CD14-positive monocyte (primary cell): Measurements from ENCODE around the gene PLXDC1. TPM values are rescaled to one million over a fixed set of nuclear protein-coding genes. Genes with fewer than 3 reads are reported as not detected.

Experiments
- DNase-seq, 3 donors: peaks; one replicate each; pipeline ENCODE4 v3.0.0-alpha.2; 2011 to 2022
- H2AFZ ChIP-seq: 2 replicates; pipeline ENCODE4 v1.6.0; 2012; ENCODE audit warnings: mild to moderate bottlenecking, low read depth, low read length, inconsistent platforms; ENCODE audit not compliant: insufficient read depth, poor library complexity, severe bottlenecking
- H3K27ac ChIP-seq, 2 donors: 1 replicate in 1 of 2; 2 replicates in 1 of 2; pipeline ENCODE4 v1.5.1; 2012 to 2013; ENCODE audit warnings: low read length in 2 of 2, control low read depth in 1 of 2, inconsistent platforms in 1 of 2, low read depth in 1 of 2, mild to moderate bottlenecking in 1 of 2
- H3K27me3 ChIP-seq, 2 donors: one replicate each; pipeline versions ENCODE4 v1.6.0 to v1.6.1; 2011 to 2013; ENCODE audit warnings: low read length in 2 of 2; ENCODE audit not compliant: control insufficient read depth in 2 of 2, insufficient read depth in 2 of 2
- H3K36me3 ChIP-seq, 2 donors: replicated peaks in 1 of 2; 1 replicate in 1 of 2; 2 replicates in 1 of 2; pipeline versions ENCODE4 v1.5.1 to v1.6.1; 2012 to 2013; ENCODE audit warnings: low read length in 2 of 2, control low read depth in 1 of 2, inconsistent platforms in 1 of 2, mild to moderate bottlenecking in 1 of 2; ENCODE audit not compliant: insufficient read depth in 2 of 2, control insufficient read depth in 1 of 2
- H3K4me1 ChIP-seq, 2 donors: 1 replicate in 1 of 2; 2 replicates in 1 of 2; pipeline versions ENCODE4 v1.5.1 to v1.6.1; 2012 to 2013; ENCODE audit warnings: low read length in 2 of 2, control low read depth in 1 of 2, inconsistent platforms in 1 of 2, mild to moderate bottlenecking in 1 of 2, moderate library complexity in 1 of 2; ENCODE audit not compliant: insufficient read depth in 2 of 2, control insufficient read depth in 1 of 2
- H3K4me2 ChIP-seq: replicated peaks from 2 replicates; pipeline ENCODE3; 2012; ENCODE audit warnings: low read length, moderate library complexity, mild to moderate bottlenecking; ENCODE audit not compliant: poor library complexity, severe bottlenecking; ENCODE audit errors: extremely low read depth
- H3K4me3 ChIP-seq, 3 experiments: fragments of 200-600 bp in 1 of 3; sonication (generic) in 1 of 3; replicated peaks in 1 of 3; 1 replicate in 2 of 3; 2 replicates in 1 of 3; pipeline ENCODE4 v1.5.1; 2011 to 2013; ENCODE audit warnings: low read length in 3 of 3, mild to moderate bottlenecking in 3 of 3, control low read depth in 2 of 3, low read depth in 2 of 3, inconsistent platforms in 1 of 3, moderate library complexity in 1 of 3
- H3K79me2 ChIP-seq: 2 replicates; pipeline ENCODE4 v1.6.0; 2012; ENCODE audit warnings: mild to moderate bottlenecking, control low read depth, inconsistent platforms, low read length, moderate library complexity; ENCODE audit not compliant: insufficient read depth
- H3K9ac ChIP-seq: 2 replicates; pipeline ENCODE4 v1.6.0; 2017; ENCODE audit warnings: low read length, mild to moderate bottlenecking; ENCODE audit not compliant: insufficient read depth, poor library complexity, severe bottlenecking
- H3K9me3 ChIP-seq, 2 donors: replicated peaks in 1 of 2; 1 replicate in 1 of 2; 2 replicates in 1 of 2; pipeline versions ENCODE4 v1.5.1 to v1.6.1; 2012 to 2013; ENCODE audit warnings: low read length in 2 of 2, control low read depth in 1 of 2; ENCODE audit not compliant: control insufficient read depth in 1 of 2, insufficient read depth in 1 of 2
- H4K20me1 ChIP-seq: 2 replicates; pipeline ENCODE4 v1.6.0; 2012; ENCODE audit warnings: mild to moderate bottlenecking, low read length, control low read depth, moderate library complexity; ENCODE audit not compliant: insufficient read depth
- H3K27ac Mint-ChIP-seq, 7 donors: one replicate each; pipeline ENCODE4 v1.8.0; 2020; ENCODE audit warnings: mild to moderate bottlenecking in 7 of 7, mixed read lengths in 7 of 7, moderate library complexity in 6 of 7, inconsistent platforms in 2 of 7
- H3K27me3 Mint-ChIP-seq, 3 donors: one replicate each; pipeline ENCODE4 v1.8.0; 2021 to 2022; ENCODE audit warnings: low read depth in 3 of 3, mild to moderate bottlenecking in 3 of 3, mixed read lengths in 3 of 3, moderate library complexity in 3 of 3, inconsistent platforms in 1 of 3
- H3K36me3 Mint-ChIP-seq, 2 donors: one replicate each; pipeline ENCODE4 v1.8.0; 2020; ENCODE audit warnings: mixed read lengths in 2 of 2, inconsistent platforms in 1 of 2, mild to moderate bottlenecking in 1 of 2
- H3K4me1 Mint-ChIP-seq: one replicate; pipeline ENCODE4 v1.8.0; 2020; ENCODE audit warnings: mild to moderate bottlenecking, mixed read lengths
- H3K4me3 Mint-ChIP-seq, 2 donors: one replicate each; pipeline ENCODE4 v1.8.0; 2020; ENCODE audit warnings: mild to moderate bottlenecking in 2 of 2, mixed read lengths in 2 of 2, moderate library complexity in 1 of 2
- H3K9me3 Mint-ChIP-seq, 7 donors: one replicate each; pipeline ENCODE4 v1.8.0; 2020 to 2022; ENCODE audit warnings: mixed read lengths in 7 of 7, mild to moderate bottlenecking in 6 of 7, moderate library complexity in 6 of 7, inconsistent platforms in 2 of 7
- CTCF ChIP-seq: fragments of 200-600 bp; IDR thresholded peaks from one replicate; pipeline ENCODE4 v1.8.0; 2022; ENCODE audit warnings: antibody characterized with exemption, mild to moderate bottlenecking
- WGBS: methylation state at CpG from one replicate; pipeline ENCODE4 v1.1.5; 2013; ENCODE audit warnings: missing lambda C conversion rate; ENCODE audit not compliant: insufficient coverage; 5-methylcytosine and 5-hydroxymethylcytosine counted together
- intact Hi-C, 2 donors: fragments of 100-400 bp; cut with micrococcal nuclease; formaldehyde crosslinking; loops; one replicate each; pipeline versions ENCODE4 v1.15.0 to v1.15.1; 2023
- polyA plus RNA-seq, 3 donors: library from polyadenylated mRNA; depleted of rRNA in 1 of 3; unstranded in 2 of 3; stranded (reverse) in 1 of 3; fragments of 300-500 nt in 2 of 3; fragments of >200 nt in 1 of 3; fragmentation: Illumina TruSeq in 2 of 3; gene quantifications; 1 replicate in 2 of 3; 2 replicates in 1 of 3; pipeline ENCODE4 v1.2.3, GENCODE V29; 2012 to 2021

Gene PLXDC1
- polyA plus RNA-seq, 3 donors: 0.21 TPM; not detected in 2

DNA sequence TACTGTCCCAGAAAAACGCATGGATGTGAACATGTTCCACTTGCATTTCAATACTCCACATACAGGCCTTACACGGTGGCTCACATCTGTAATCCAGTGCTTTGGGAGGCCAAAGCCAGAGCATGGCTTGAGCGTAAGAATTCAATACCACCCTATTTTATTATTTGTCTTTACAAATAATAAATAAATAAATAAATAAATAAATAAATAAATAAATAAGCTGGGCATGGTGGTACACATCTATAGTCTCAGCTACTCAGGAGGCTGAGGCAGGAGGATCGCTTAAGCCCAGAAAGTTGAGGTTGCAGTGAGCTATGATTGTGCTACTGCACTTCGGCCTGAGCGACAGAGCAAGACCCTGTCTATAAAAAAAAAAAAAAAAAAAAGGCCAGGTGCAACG lies 53.9 kb downstream of the PLXDC1 start:
- WGBS: 67% methylated on average over 1 of the region's 7 CpGs
- TF ChIP-seq CTCF: no peak
- Histone ChIP-seq H4K20me1 (no peaks in the 10 kb centered on the region), H3K27me3 (peaks cover 0 to 5% of the 10 kb centered on the region in 2 donors), H3K79me2 (no peaks in the 10 kb centered on the region), H3K36me3 (no peaks in the 10 kb centered on the region), H2AFZ (no peak overlapping the region), H3K4me2 (no peak overlapping the region), H3K9me3 (no peaks in the 10 kb centered on the region), H3K4me3 (no peak overlapping the region), H3K27ac (no peak overlapping the region), H3K4me1 (peaks cover 64% of the 10 kb centered on the region in 2 donors), H3K9ac (no peak overlapping the region)
- Mint-ChIP-seq H3K27me3 (peaks cover 0 to 31% (median 18%) of the 10 kb centered on the region in 3 donors), H3K4me3 (no peak overlapping the region), H3K27ac (no peak overlapping the region), H3K9me3 (peaks cover 0 to 9% (median 0%) of the 10 kb centered on the region in 7 donors), H3K4me1 (peaks cover 50% of the 10 kb centered on the region), H3K36me3 (no peaks in the 10 kb centered on the region)
- no peak for DNase-seq
- intact Hi-C loops: no loop called here

GRCh38 chr17:39097150-39097519 lies 54.3 kb downstream of the PLXDC1 start:
- no peaks in the 10 kb centered on the region for H3K36me3 Mint-ChIP-seq
- H3K27me3 Mint-ChIP-seq: peaks cover 0 to 31% (median 18%) of the 10 kb centered on the region in 3 donors
- no peaks in the 10 kb centered on the region for H3K36me3 ChIP-seq
- H3K79me2 ChIP-seq: no peaks in the 10 kb centered on the region
- peaks cover 0 to 9% (median 0%) of the 10 kb centered on the region in 7 donors for H3K9me3 Mint-ChIP-seq
- H3K4me1 ChIP-seq: peaks cover 68% of the 10 kb centered on the region in 2 donors
- H3K27me3 ChIP-seq: peaks cover 0 to 5% of the 10 kb centered on the region in 2 donors
- H3K4me3 ChIP-seq: no peak overlapping the region
- intact Hi-C loops: no loop called here
- no peak for TF ChIP-seq CTCF
- no peak overlapping the region for H3K4me3 Mint-ChIP-seq
- no peak overlapping the region for H3K9ac ChIP-seq
- peaks cover 54% of the 10 kb centered on the region for H3K4me1 Mint-ChIP-seq
- H3K4me2 ChIP-seq: peak overlapping the region; percentile 57
- peak overlapping the region in 2 of 7 donors; percentile 30 to 54 for H3K27ac Mint-ChIP-seq
- H3K9me3 ChIP-seq: no peaks in the 10 kb centered on the region
- peak overlapping the region in 1 of 2 donors; percentile 29 for H3K27ac ChIP-seq
- DNase-seq: no peak
- WGBS: 58% methylated on average over 2 of the region's 2 CpGs
- no peaks in the 10 kb centered on the region for H4K20me1 ChIP-seq
- no peak overlapping the region for H2AFZ ChIP-seq
